GM18907 (cell line): Measurements from ENCODE around the gene TAP1.

Experiments
- ATAC-seq: cut with Tn5 transposase; IDR thresholded peaks from one replicate; pipeline ENCODE4 v1.9.1; 2021; ENCODE audit warnings: mild to moderate bottlenecking, moderate library complexity; ENCODE audit not compliant: unreplicated experiment

TAP1 gene

GRCh38 chr6:32840604-32841246 is 12.8 kb downstream of the TAP1 start:
- ATAC-seq, result no peak

GRCh38 chr6:32839356-32839755 is 14.1 kb downstream of the TAP1 start:
- ATAC-seq, result no peak

GRCh38 chr6:32838114-32838958 is 15.2 kb downstream of the TAP1 start, which contains the start of gene TAP2:
Gene TAP2 (minus strand): TSS chr6:32838739. CDS start chr6:32838233, 506 bp downstream.
- peak; percentile 72 for ATAC-seq

- no peak for ATAC-seq
Measured at GRCh38 chr6:32837651-32838113, 15.8 kb downstream of the TAP1 start.

- ATAC-seq, result no peak
Measured at GRCh38 chr6:32836873-32837272, 16.6 kb downstream of the TAP1 start.

GRCh38 chr6:32835167-32835893 is 18.2 kb downstream of the TAP1 start:
- ATAC-seq, result no peak

- no peak for ATAC-seq
Measured at GRCh38 chr6:32833664-32834063, 19.8 kb downstream of the TAP1 start.

GRCh38 chr6:32832535-32832934 is 21.0 kb downstream of the TAP1 start:
- ATAC-seq, result no peak

GRCh38 chr6:32830936-32831335 is 22.6 kb downstream of the TAP1 start:
- ATAC-seq, result no peak

- no peak for ATAC-seq
Measured at GRCh38 chr6:32830017-32830416, 23.5 kb downstream of the TAP1 start.

- no peak for ATAC-seq
Measured at GRCh38 chr6:32829495-32829894, 24.0 kb downstream of the TAP1 start.

GRCh38 chr6:32827025-32827424 is 26.5 kb downstream of the TAP1 start:
- no peak for ATAC-seq

GRCh38 chr6:32825966-32826365 is 27.5 kb downstream of the TAP1 start:
- ATAC-seq, result no peak

GRCh38 chr6:32819729-32820128 is 33.8 kb downstream of the TAP1 start:
- ATAC-seq, result no peak

- no peak for ATAC-seq
Measured at GRCh38 chr6:32818867-32819266, 34.6 kb downstream of the TAP1 start.

GRCh38 chr6:32816746-32817204 is 36.7 kb downstream of the TAP1 start, which contains the start of gene HLA-DOB:
Gene HLA-DOB (minus strand): TSS chr6:32817002. CDS start chr6:32816951, 51 bp downstream.
- peak; percentile 41 for ATAC-seq

- peak; percentile 53 for ATAC-seq
Measured at GRCh38 chr6:32815996-32816395, 37.5 kb downstream of the TAP1 start.

- no peak for ATAC-seq
Measured at GRCh38 chr6:32815115-32815514, 38.4 kb downstream of the TAP1 start.

GRCh38 chr6:32814145-32814544 is 39.4 kb downstream of the TAP1 start:
- no peak for ATAC-seq

- ATAC-seq, result no peak
Measured at GRCh38 chr6:32809171-32809570, 44.3 kb downstream of the TAP1 start.

GRCh38 chr6:32807020-32807580 is 46.4 kb downstream of the TAP1 start:
- ATAC-seq, result no peak
